Right hindlimb (tissue), 1 donor: Measurements from ENCODE around the gene NGF.

Experiments used
- DNase-seq: peaks from one replicate; pipeline ENCODE4 v3.0.0-alpha.2; 2018

Gene NGF

DNA sequence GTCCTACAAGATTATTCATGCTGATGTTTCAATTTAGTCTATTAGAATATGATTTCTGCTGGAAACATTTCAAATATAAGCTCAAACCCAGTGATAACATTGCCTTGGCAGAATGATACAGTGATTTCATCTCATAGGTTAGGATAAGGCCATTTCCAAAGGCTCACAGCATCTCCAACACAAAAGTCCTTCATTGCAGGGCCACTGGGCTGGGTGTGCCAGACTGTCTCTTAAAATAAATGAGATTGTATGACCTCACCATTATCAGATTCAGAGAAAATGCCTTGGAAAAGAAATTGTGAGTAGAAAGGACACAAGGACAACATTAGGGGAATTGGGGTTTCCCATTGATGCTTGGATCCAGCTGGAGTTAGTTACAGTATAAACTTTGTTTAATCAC, 30.4 kb downstream of the NGF start:
- no peak for DNase-seq

- DNase-seq = no peak
Observed at GRCh38 chr1:115306146-115306545, 31.9 kb downstream of the NGF start.

DNA sequence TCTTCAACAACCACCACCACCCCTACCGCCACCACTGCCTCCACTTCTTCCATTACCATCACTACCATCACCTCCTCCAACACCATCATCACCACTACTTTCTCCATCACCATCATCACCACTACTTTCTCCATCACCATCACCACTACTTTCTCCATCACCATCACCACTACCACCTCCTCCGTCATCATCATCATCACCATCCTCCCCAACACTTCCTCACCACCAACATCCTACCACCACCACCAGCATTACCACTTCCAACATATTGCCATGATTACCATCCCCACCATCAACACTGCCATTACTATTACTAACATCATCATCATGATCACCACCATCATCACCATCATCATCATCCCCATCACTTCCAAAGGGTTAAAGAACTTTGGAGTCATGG, 34.7 kb downstream of the NGF start:
- no peak for DNase-seq

- no peak for DNase-seq
Observed at GRCh38 chr1:115302390-115302961, 35.6 kb downstream of the NGF start.

DNA sequence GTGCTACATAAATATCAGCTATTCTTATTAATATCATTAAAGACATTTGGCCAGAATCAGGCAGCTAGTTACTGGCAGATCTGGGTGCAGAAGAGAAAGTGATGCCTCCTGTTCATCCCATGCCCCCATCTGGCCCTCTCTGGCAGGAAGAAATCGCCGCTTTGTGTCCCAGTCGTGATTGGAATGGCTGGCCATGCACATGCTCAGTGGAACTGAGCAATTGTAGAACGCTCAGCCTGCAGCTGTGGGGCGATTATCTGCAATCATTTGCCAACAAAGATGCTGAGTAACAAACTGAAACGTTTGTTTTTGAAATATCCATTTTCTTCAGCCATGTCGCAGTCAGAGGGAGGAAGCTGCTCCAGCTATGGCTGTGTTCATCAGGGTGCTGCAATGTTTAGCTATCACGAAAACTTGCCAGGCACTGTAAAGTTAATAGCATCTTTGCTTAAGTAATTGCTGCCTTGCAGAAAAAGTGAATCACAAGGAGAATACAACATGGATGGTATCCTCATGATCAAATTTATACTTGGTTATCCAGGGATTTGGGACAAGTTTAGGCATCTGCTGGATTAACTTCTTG, 36.5 kb downstream of the NGF start:
- DNase-seq = no peak

- no peak for DNase-seq
Observed at GRCh38 chr1:115300087-115300876, 37.8 kb downstream of the NGF start.

DNA sequence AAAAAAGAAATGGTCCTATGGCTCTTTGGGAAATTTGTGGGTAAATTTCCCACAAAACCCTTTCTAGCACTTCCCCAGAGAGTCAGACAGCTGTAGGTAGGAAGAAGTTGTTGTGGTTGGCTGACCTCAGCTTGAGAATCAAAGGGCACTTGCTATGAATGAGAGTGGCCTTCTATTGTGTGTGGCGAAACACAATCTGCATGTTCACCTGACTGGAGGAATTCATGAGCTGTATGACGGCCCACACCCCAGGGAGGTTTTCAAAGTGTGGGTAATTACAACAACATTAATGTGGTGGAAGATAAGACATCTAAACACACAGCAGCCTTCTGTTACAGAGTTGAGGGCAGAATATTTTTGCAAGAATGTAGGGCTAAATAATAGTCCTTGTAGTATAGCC, 38.8 kb downstream of the NGF start:
- DNase-seq = no peak

DNA sequence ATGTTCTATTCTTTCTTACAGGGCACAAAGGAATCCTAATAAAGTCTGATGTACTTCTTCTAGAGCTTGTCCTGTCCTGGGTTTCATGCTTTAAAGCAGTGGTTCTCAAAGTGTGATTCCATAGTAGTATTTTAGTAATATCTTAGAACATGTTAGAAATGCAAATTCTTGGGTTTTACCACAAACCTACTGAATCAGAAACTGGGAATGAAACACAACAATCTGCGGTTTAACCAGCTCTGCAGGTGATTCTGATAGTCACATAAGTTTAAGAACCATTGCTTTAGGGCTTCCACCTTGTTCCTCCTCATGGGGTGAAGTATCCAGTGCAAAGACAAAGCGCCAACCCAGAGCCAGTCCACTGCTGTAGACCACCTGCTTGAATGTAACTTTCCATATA, 41.1 kb downstream of the NGF start:
- DNase-seq = no peak

DNA sequence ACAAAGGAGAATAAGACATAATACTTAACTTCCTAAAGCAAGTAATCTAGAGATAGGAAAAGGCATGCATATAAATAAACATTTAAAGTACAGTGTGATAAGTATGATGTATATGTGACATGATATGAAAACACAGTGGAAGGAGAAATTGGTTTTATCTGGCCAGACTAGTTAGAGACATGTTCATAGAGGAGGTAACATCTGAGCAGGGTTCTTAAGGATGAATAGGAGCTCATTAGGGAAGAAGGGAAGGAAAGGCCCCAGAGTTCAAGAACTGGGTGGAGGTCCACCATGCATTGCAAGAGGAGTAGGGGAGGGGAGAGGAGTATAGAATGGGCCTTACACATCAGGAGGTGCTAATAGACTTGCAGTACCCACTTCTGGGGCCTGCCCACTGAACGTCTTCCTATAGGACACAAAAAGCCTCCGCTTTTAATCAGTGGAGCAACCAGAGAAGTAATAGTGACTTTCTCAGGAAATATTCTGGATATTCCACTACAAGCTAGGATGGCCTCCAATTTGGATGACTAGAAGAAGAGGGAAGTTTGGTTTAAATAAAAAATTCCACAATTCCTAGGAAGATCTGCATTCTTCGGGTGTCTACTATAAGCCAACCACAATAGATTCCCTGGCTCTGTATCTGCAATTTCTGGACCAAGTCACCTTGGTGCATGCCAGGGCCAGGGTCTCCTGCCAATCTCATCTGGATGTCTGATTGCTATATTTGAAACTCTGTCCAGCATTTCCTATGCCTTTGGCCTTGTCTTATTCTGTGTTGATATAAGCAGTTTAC, 41.9 kb downstream of the NGF start:
- DNase-seq = peak; percentile 61

GRCh38 chr1:115293899-115294298, 44.1 kb downstream of the NGF start:
- DNase-seq = no peak

DNA sequence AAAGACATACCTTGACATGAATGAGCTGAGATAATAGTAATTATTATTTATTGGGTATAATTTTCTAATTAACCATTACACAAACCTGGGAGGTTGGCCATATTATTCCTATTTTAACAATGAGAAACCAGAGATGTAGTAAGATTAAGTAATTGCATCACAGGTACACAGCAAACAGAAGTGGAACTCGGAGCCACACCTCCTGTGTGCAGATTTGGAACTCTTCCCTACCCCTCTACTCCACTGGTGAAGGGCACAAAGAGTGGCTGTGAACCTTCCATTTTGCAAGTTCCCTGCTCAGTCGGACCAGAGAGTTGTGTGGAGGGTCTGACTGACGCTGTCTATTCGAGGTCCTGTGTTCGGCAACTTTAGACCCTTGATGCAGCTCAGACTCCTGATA, 45.0 kb downstream of the NGF start:
- DNase-seq = no peak

GRCh38 chr1:115291741-115292140, 46.3 kb downstream of the NGF start:
- DNase-seq = no peak

DNA sequence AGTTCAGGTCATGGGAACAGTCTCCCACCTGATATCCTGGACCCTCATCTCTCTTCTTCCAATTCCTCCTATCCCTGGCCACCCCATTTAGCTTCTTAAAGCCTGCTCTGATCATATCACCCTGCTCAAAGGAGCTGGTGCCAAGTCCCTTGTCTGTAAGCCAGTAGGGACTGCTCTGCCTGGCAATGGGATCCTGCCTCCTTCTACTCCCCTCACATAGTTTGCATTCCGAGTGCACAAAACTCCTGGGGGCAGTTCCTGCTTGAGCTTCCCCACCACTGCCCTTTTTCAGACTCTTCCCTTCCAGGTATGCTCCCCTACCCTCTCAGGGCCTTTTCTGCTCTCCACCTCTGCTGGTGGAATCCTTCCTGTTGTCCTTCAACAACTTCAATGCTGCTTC, 48.1 kb downstream of the NGF start:
- no peak for DNase-seq

GRCh38 chr1:115288591-115289198, 49.4 kb downstream of the NGF start:
- no peak for DNase-seq

- DNase-seq = no peak
Observed at GRCh38 chr1:115286431-115287205, 51.4 kb downstream of the NGF start.

- no peak for DNase-seq
Observed at GRCh38 chr1:115284209-115284608, 53.8 kb downstream of the NGF start.

DNA sequence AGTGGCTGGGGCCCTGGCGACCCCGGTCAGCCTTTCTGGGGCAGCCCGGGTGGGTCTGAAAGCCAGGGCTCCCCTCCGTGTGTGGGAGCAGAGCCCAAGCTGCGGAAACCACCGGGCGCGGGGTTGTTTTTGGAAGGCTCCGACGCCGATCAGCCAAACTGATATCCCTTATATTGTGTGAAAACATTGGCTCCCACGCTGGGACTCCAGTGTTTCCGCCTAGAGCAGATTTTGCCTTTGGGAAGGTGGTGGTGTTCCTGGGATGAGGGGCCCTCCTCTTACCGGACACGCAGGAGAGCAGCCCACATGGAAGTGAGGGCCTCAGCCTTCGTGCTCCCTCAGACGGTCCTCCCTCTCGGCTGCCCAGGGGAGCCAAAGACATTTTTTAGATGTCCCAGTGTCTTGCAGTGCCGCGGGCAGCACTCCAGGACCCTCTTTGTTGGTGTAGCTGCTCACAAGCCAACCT, 54.3 kb downstream of the NGF start:
- no peak for DNase-seq

GRCh38 chr1:115283249-115283648, 54.8 kb downstream of the NGF start:
- no peak for DNase-seq

- DNase-seq = peak; percentile 78
Observed at GRCh38 chr1:115282807-115283208, 55.2 kb downstream of the NGF start.

DNA sequence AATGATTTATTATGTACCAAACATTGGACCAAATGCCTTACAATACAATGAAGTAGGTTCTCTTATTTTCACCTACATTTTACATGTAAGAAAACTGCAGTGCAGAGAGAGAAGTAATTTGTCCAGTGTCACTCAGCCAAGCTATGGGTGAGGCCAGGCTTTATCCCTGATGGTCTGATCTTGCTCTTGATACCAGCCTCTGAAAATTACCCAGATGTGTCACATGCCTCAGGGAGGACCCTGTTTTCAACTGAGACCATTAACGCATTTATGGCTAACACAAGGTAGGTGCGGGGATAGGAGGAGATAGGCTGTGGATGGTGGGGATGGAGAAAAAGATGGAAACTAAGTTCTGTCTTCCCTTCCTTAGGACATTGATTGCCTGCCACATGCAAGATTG, 56.9 kb downstream of the NGF start:
- no peak for DNase-seq

DNA sequence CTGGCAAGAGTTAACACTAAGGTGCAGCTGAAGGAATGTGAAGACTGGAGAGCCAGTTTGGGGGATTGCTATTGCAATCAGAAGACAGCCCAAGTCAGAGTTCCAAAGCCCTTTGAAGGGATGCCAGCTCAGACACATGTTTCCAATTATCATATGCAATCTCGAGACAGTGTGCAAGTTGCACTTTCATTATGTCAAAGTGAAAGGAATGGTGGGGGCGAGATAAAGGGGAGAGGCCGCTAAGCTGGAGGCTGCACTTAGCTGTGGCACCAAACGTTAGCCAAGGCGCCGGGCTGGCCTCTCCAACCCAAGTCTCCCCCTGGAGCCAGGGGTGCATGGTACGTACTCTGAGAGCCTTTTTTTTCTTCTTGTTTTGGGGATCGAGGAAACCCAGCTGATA, 58.0 kb downstream of the NGF start:
- peak; percentile 64 for DNase-seq

GRCh38 chr1:115278211-115278610, 59.8 kb downstream of the NGF start:
- DNase-seq = no peak
